GM18909 (cell line): ENCODE measurements around the gene PSMB3.
A peak's percentile ranks its signal among the peaks of the same experiment; 100 is the strongest.
"Not testable (repeated sequence)": the region's sequence is repeated elsewhere in the genome, so short reads cannot be mapped to it uniquely, and the experiment has no call there.

Experiments
- ATAC-seq: cut with Tn5 transposase; IDR thresholded peaks from one replicate; pipeline ENCODE4 v1.9.1; 2021; ENCODE audit warnings: mild to moderate bottlenecking; ENCODE audit not compliant: unreplicated experiment, poor library complexity

PSMB3 gene

DNA sequence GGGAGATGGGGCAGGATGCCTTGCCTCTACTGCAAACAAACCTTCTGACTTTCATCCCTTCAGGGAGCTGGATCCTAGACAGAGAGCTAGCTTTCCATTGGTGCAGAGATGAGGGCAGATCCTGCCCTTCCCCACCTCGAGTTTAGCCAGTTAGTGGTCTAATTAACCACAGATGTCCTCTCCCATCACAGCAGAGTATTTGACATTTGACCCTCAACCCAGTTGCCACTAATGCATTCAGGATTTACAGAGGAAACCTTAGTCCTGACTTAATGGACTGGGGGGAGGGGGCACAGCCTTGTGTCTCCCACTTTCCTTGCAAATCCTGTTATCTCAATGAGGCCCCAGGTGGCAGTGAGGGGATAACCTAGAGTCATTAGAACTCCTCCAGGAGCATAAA lies 36.6 kb downstream of the PSMB3 start:
- no peak for ATAC-seq

DNA sequence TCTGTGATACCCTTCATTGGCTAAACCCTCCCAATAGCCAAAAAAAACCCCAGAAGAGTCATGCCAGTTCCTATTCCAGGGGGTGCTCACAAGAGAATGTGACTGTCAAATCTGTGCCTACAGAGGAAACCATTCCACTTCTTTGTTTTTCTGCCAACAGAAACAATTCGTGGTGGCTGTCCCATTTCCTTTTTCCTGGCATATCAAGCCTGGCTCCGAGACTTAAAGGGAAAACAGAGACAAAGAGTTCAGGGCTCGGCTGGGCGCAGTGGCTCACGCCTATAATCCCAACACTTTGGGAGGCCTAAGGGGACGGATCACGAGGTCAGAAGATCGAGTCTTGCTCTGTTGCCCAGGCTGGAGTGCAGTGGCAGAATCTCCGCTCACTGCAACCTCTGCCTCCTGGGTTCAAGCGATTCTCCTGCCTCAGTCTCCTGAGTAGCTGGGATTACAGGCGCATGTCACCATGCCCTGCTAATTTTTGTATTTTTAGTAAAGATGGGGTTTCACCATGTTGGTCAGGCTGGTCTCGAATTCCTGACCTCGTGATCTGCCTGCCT lies 37.7 kb downstream of the PSMB3 start:
- ATAC-seq = not testable (repeated sequence)

DNA sequence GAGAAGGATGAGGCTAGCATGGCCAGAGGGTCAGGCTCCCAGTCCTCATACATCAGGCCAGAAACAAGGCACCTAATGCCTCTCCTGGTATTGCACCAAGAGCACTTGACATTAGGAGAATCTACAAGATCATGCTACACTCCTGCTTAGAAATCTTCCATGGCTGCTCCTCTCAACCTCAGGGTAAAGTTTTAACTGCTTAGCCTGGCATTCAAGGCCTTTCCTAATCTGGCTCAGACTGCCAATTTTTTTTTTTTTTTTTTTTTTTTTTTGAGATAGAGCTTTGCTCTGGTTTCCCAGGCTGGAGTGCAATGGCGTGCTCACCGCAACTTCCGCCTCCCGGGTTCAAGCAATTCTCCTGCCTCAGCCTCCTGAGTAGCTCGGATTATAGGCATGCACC lies 38.6 kb downstream of the PSMB3 start:
- ATAC-seq = no peak

GRCh38 chr17:38794221-38794620 lies 41.7 kb downstream of the PSMB3 start:
- no peak for ATAC-seq

DNA sequence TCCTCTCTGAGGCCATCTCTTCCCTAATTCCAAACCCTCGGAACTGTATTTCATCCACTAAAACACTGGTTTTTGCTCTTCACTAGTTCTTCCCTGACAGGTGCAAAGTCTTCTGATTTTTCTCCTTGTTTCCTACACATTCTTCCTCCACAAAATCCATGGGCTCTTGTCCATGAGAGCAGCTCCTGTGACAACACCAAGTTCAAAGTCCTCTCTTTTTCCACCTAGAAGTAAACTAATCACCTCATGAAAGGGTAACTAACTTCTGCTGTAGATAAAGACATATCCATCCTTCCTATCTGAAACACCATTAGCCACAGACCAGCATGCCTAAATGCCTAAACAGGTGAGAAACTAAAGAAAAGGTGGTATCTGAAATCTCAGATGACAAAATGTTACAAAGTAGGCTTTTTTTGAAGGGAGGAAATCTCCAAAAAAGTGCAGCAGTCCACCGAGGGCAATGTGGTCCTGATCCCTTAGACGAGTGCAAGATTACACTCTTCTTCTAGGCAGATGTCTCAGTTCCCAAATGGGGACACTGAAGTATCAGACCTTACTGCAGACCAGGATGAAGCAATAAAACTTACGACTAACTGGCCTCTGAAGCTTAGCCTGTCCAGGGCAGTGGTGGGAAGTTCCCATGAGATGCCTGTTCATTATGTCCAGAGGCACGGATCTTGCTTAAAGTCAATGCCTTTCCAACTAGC lies 44.1 kb downstream of the PSMB3 start:
- ATAC-seq = no peak

GRCh38 chr17:38797158-38797490 lies 44.6 kb downstream of the PSMB3 start:
- no peak for ATAC-seq

DNA sequence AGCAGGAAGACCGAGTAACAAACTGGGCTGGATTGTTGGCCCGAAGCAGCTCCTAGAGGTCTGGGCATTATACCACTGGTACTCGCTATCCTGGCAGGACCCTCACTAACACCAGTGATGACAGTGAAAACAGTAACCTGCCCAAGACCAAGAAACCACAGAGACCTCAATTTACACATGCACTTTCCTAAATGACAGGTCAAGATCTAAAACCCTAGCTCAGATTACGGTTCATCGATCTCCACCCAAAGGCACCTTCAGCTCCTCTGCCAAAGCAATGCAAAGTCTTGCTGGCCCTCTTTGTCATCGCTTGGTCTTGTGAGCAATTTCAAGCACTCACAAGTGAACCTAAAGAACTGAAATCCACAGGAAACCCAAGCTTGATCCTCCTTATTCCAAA lies 45.3 kb downstream of the PSMB3 start:
- no peak for ATAC-seq

- ATAC-seq = peak; percentile 32
Measured at GRCh38 chr17:38798614-38799500, 46.3 kb downstream of the PSMB3 start.

- peak; percentile 80 for ATAC-seq
Measured at GRCh38 chr17:38799501-38800236, 47.1 kb downstream of the PSMB3 start, which contains the start of gene PIP4K2B. PIP4K2B (minus strand) TSS chr17:38799556; CDS start chr17:38799424, 132 bp downstream.

GRCh38 chr17:38800237-38800760 lies 47.8 kb downstream of the PSMB3 start:
- ATAC-seq = no peak

- ATAC-seq = no peak
Measured at GRCh38 chr17:38809828-38810227, 57.3 kb downstream of the PSMB3 start.
